IPS DF 6.9 (cell line): Measurements from ENCODE around the gene C11orf86.
"Not testable (repeated sequence)": the region's sequence is repeated elsewhere in the genome, so short reads cannot be mapped to it uniquely, and the experiment has no call there.

Source experiments
- DNase-seq: peaks from one replicate; pipeline ENCODE4 v3.0.0-alpha.2; 2013; ENCODE audit warnings: low read depth, low spot score
- H3K27ac ChIP-seq: one replicate; pipeline ENCODE4 v1.5.1; 2013; ENCODE audit warnings: low read length, control low read depth
- H3K27me3 ChIP-seq: 2 replicates; pipeline ENCODE4 v1.6.1; 2013; ENCODE audit warnings: mild to moderate bottlenecking, low read length; ENCODE audit not compliant: control insufficient read depth, insufficient read depth
- H3K36me3 ChIP-seq: 2 replicates; pipeline ENCODE4 v1.6.1; 2013; ENCODE audit warnings: low read length; ENCODE audit not compliant: control insufficient read depth, insufficient read depth
- H3K4me1 ChIP-seq: 2 replicates; pipeline ENCODE4 v1.6.1; 2013; ENCODE audit warnings: low read length; ENCODE audit not compliant: control insufficient read depth, insufficient read depth
- H3K4me3 ChIP-seq: 2 replicates; pipeline ENCODE4 v1.5.1; 2013; ENCODE audit warnings: mild to moderate bottlenecking, low read length
- H3K9me3 ChIP-seq: 2 replicates; pipeline ENCODE4 v1.6.1; 2013; ENCODE audit warnings: low read length, inconsistent platforms; ENCODE audit not compliant: control insufficient read depth, insufficient read depth
- WGBS: extraction: QIAGEN DNeasy Blood & Tissue Kit; methylation state at CpG from one replicate; pipeline ENCODE4 v1.1.7; 2013; ENCODE audit warnings: mixed read lengths, missing lambda C conversion rate; ENCODE audit not compliant: insufficient read length, insufficient coverage; 5-methylcytosine and 5-hydroxymethylcytosine counted together

C11orf86 gene

GRCh38 chr11:66978229-66978628 lies 3.1 kb downstream of the C11orf86 start:
- Histone ChIP-seq H3K4me3 (no peak overlapping the region), H3K36me3 (no peaks in the 10 kb centered on the region), H3K4me1 (peaks cover 2% of the 10 kb centered on the region; the same call in 1 of the 2 replicates), H3K9me3 (no peaks in the 10 kb centered on the region), H3K27ac (no peak overlapping the region), H3K27me3 (no peaks in the 10 kb centered on the region)
- DNase-seq = no peak
- no CpG with 5 or more reads among the region's 2 CpGs for WGBS

GRCh38 chr11:66978717-66979116 lies 3.6 kb downstream of the C11orf86 start:
- DNase-seq = no peak
- Histone ChIP-seq H3K4me1 (peaks cover 2% of the 10 kb centered on the region; the same call in 1 of the 2 replicates), H3K36me3 (no peaks in the 10 kb centered on the region), H3K27me3 (no peaks in the 10 kb centered on the region), H3K9me3 (no peaks in the 10 kb centered on the region), H3K27ac (no peak overlapping the region), H3K4me3 (no peak overlapping the region)
- WGBS = no CpG with 5 or more reads among the region's 6 CpGs

GRCh38 chr11:66979336-66979980 lies 4.4 kb downstream of the C11orf86 start:
- Histone ChIP-seq H3K27me3 (no peaks in the 10 kb centered on the region), H3K4me1 (peaks cover 2% of the 10 kb centered on the region; the same call in 1 of the 2 replicates), H3K9me3 (no peaks in the 10 kb centered on the region), H3K36me3 (no peaks in the 10 kb centered on the region), H3K4me3 (no peak overlapping the region), H3K27ac (no peak overlapping the region)
- WGBS = no CpG with 5 or more reads among the region's 2 CpGs
- no peak for DNase-seq

GRCh38 chr11:66981976-66982578 lies 7.0 kb downstream of the C11orf86 start:
- Histone ChIP-seq H3K4me3 (no peak overlapping the region), H3K9me3 (no peaks in the 10 kb centered on the region), H3K27ac (no peak overlapping the region), H3K27me3 (no peaks in the 10 kb centered on the region), H3K36me3 (no peaks in the 10 kb centered on the region), H3K4me1 (no peaks in the 10 kb centered on the region)
- WGBS = no CpG with 5 or more reads among the region's 9 CpGs
- DNase-seq = no peak

DNA sequence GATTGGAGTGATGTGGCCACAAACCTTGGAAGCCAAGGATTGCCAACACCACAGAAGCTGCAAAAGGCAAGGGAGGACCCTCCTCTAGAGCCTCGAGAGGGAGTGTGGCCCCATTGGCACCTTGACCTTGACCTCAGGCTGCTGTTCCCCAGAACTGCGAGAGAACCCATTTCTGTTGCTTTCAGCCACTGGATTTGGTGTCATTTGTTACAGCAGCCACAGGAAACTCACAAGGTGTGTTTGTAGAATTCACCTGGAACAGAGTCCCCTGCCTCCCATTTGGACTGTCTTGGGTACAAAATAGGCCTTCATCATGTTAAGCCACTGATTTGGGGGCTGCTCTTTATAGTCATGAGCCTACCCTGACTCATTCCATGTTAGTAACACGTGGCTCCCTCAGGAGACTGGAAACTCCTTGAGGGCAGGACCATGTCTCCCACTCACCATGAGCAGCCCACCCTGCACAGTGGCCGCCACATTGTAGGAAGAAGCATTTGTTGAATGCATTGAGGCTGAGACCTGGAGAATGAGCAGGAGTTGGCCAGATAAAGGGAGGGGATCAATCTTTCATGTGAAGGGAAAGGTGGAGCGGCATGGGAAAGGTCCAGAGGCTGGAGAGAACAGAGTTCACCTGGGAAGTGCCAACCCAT lies 8.3 kb downstream of the C11orf86 start:
- no peaks in the 10 kb centered on the region for H3K27me3 ChIP-seq
- no peak overlapping the region for H3K4me3 ChIP-seq
- H3K36me3 ChIP-seq = no peaks in the 10 kb centered on the region
- DNase-seq = no peak
- H3K9me3 ChIP-seq = no peaks in the 10 kb centered on the region
- no peak overlapping the region for H3K27ac ChIP-seq
- 0 out of 2 replicates have a peak, but pooled peaks cover 1% of the 10 kb centered on the region for H3K4me1 ChIP-seq
- no CpG with 5 or more reads among the region's 5 CpGs for WGBS

GRCh38 chr11:66985508-66986177 lies 10.5 kb downstream of the C11orf86 start:
- no CpG with 5 or more reads among the region's 8 CpGs for WGBS
- H3K27me3 ChIP-seq = no peaks in the 10 kb centered on the region
- H3K4me3 ChIP-seq = no peak overlapping the region
- H3K36me3 ChIP-seq = no peaks in the 10 kb centered on the region
- H3K4me1 ChIP-seq = 0 out of 2 replicates have a peak, but pooled peaks cover 1% of the 10 kb centered on the region
- no peaks in the 10 kb centered on the region for H3K9me3 ChIP-seq
- no peak for DNase-seq
- H3K27ac ChIP-seq = no peak overlapping the region

- Histone ChIP-seq H3K9me3 (no peaks in the 10 kb centered on the region), H3K4me3 (no peak overlapping the region), H3K4me1 (0 out of 2 replicates have a peak, but pooled peaks cover 1% of the 10 kb centered on the region), H3K27ac (no peak overlapping the region), H3K36me3 (no peaks in the 10 kb centered on the region), H3K27me3 (no peaks in the 10 kb centered on the region)
- DNase-seq = no peak
- no CpG with 5 or more reads among the region's 7 CpGs for WGBS
Measured at GRCh38 chr11:66986178-66986545, 11.1 kb downstream of the C11orf86 start.

- Histone ChIP-seq H3K36me3 (no peaks in the 10 kb centered on the region), H3K27me3 (no peaks in the 10 kb centered on the region), H3K4me1 (0 out of 2 replicates have a peak, but pooled peaks cover 1% of the 10 kb centered on the region), H3K9me3 (no peaks in the 10 kb centered on the region), H3K4me3 (no peak overlapping the region), H3K27ac (no peak overlapping the region)
- DNase-seq = no peak
- no CpG with 5 or more reads among the region's 6 CpGs for WGBS
Measured at GRCh38 chr11:66987158-66987620, 12.1 kb downstream of the C11orf86 start.

- no peaks in the 10 kb centered on the region for H3K9me3 ChIP-seq
- DNase-seq = no peak
- no peaks in the 10 kb centered on the region for H3K27me3 ChIP-seq
- no CpG with 5 or more reads among the region's 13 CpGs for WGBS
- 0 out of 2 replicates have a peak, but pooled peaks cover 1% of the 10 kb centered on the region for H3K4me1 ChIP-seq
- H3K27ac ChIP-seq = no peak overlapping the region
- H3K4me3 ChIP-seq = no peak overlapping the region
- no peaks in the 10 kb centered on the region for H3K36me3 ChIP-seq
Measured at GRCh38 chr11:66987924-66988637, 13.0 kb downstream of the C11orf86 start.

- H3K36me3 ChIP-seq, DNase-seq, H3K4me3 ChIP-seq, H3K9me3 ChIP-seq, H3K4me1 ChIP-seq, H3K27me3 ChIP-seq, H3K27ac ChIP-seq: not testable (repeated sequence)
- no CpG with 5 or more reads among the region's 28 CpGs for WGBS
Measured at GRCh38 chr11:66988741-66989140, 13.6 kb downstream of the C11orf86 start.
